Mammary epithelial cell (primary cell): Measurements from ENCODE around the gene DFFB.

Experiments used
- CTCF ChIP-seq, 2 donors: IDR thresholded peaks in 1 of 2; conservative IDR thresholded peaks in 1 of 2; 2 replicates each; pipeline ENCODE4 v1.5.1; 2011 to 2012; ENCODE audit warnings: inconsistent platforms in 2 of 2, low read length in 2 of 2, mild to moderate bottlenecking in 2 of 2, control low read depth in 1 of 2, low read depth in 1 of 2; ENCODE audit not compliant: insufficient read depth in 1 of 2; ENCODE audit errors: extremely low read depth in 1 of 2
- EZH2 ChIP-seq: IDR thresholded peaks from 2 replicates; pipeline ENCODE4 v1.6.1; 2012; ENCODE audit warnings: low read length, inconsistent platforms, borderline replicate concordance

DNA sequence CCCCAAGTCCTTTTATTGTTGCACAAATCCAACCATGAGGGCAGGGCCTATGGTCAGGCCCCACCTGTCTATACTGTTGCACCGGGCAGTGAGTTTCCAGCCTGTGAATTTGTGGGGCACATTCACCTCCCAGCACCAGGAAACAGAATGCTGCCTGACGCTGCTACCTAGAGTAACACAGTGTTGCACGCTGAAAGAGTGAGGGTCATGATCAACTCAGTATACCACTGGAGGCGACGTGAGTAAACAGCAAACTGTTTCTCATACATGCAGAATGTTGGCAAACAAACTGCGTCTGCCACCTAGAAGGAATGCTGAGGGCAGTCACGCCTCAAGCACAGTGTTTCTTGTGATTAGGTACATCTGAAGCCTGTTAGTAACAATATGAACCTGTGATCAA lies 47.6 kb upstream of the DFFB start:
- TF ChIP-seq CTCF (conservative IDR thresholded peaks at IDR 0.05 in 1 of 2, IDR thresholded peaks at IDR 0.05 in 1 of 2; ENCODE audit: extremely low read depth in 1 of 2, insufficient read depth in 1 of 2, low read depth in 1 of 2, low read length in 2 of 2) (no peak), EZH2 (no peak)
